ENCODE measurements around the gene ABCA2.
A peak's percentile ranks its signal among the peaks of the same experiment; 100 is the strongest.

Gene ABCA2

DNA sequence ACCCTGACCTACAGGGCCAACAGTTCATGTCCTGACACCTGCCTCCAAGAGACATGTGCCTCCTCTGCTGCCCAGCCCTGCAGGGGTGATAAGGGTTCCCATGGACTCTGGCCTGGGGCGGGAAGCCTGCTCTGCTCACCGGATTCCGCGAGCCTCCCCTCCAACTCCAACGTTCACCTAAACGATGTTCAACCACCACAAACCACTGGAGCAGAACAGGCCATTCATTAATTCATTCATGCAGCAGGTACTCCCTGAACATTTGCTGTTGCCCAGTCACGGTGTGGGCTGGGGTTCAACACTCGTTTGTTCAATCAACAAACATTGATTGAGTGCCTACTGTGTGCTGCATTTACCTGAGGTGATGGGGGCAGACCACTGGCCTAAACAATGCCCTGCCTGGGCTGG lies 46.0 kb upstream of the ABCA2 start:
- DNase-seq (ENCODE audit: low spot score) = no peak
- TF ChIP-seq, protein P1, sequence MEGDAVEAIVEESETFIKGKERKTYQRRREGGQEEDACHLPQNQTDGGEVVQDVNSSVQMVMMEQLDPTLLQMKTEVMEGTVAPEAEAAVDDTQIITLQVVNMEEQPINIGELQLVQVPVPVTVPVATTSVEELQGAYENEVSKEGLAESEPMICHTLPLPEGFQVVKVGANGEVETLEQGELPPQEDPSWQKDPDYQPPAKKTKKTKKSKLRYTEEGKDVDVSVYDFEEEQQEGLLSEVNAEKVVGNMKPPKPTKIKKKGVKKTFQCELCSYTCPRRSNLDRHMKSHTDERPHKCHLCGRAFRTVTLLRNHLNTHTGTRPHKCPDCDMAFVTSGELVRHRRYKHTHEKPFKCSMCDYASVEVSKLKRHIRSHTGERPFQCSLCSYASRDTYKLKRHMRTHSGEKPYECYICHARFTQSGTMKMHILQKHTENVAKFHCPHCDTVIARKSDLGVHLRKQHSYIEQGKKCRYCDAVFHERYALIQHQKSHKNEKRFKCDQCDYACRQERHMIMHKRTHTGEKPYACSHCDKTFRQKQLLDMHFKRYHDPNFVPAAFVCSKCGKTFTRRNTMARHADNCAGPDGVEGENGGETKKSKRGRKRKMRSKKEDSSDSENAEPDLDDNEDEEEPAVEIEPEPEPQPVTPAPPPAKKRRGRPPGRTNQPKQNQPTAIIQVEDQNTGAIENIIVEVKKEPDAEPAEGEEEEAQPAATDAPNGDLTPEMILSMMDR (IDR thresholded peaks at IDR 0.05; ENCODE audit: extremely low read depth, missing control alignments) = no peak

DNA sequence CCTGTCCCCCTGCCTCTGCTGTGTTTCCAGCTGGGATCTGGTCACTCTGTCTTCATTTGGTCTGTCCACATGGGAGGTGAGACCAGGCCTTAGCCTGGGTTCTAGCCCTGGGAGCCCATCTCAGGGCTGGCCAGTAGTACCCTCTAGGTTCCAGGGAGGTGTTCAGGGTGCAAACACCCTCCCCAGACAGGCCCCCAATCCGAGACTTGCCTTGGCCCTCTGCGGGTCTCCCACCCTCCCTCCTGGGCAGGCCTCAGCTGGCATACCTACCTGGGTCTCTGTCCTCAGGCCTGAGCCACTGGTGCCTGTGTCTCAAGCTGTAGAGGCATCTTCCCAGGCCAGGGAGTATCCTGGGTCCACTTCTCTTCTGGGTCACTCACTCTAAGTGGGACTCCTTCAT lies 43.2 kb upstream of the ABCA2 start:
- no peak for DNase-seq (ENCODE audit: low spot score)
- TF ChIP-seq, protein P1 (IDR thresholded peaks at IDR 0.05; ENCODE audit: extremely low read depth, missing control alignments) = no peak

DNA sequence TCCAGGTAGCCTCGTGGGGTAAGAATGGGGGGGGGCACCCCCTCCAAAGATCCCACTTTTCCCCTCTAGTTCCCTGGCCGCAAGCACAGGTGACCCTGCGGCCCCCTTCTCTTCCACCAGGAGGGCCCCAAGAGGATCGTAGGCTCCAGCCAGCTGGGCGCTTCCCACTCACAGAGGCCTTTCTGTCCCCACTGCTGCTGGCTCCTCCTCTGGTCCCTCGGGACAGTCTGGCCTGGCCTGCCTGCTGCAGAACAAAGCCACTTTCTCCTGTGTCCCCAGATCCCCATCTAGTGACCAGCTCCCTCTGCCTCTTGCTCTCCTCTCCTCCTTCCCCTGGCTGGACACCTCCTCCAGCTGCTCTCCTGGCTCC lies 42.9 kb upstream of the ABCA2 start:
- TF ChIP-seq, protein P1 (IDR thresholded peaks at IDR 0.05; ENCODE audit: extremely low read depth, missing control alignments) = no peak
- DNase-seq (ENCODE audit: low spot score) = peak; percentile 51

DNA sequence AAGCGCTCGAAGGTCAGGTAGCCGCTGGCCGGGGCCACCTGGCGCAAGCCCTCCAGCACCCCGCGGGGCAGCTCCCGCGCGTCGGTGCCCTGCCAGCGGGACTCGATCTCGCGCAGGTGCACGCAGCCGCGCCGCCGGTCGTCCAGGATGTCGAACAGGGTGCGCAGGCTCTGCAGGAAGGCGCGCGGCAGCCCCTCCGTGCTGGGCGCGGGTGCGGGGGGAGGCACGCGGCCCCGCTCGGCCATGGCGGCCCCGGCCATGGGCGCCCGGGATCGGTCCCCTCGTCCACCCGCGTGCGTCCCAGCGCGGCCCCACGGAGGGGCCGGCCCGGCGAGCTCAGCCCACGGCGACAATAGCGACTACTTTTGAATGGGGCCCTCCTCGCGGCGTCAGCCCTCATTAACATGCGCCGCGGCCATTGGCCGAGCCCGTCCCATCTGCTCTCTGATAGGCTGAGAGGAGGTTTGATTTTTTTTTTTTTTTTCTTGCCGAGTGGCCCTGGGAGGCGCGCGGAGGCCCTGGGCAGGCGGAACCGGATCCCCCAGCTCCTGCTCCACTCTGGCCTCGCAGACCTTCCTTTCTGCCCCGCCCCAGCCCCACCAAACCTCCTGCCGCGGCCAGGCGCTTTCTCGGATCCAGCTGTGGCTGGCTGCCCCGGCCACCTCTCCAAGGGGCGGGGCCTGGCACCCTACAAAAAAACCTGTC lies 42.3 kb upstream of the ABCA2 start, which contains the start of gene SAPCD2:
SAPCD2 (minus strand) TSS at position 357 of the 705 bp plus-strand sequence; CDS start at position 260, 97 bp downstream.
- peak; percentile 96 for DNase-seq (ENCODE audit: low spot score)
- TF ChIP-seq, protein P1 (IDR thresholded peaks at IDR 0.05; ENCODE audit: extremely low read depth, missing control alignments) = no peak

DNA sequence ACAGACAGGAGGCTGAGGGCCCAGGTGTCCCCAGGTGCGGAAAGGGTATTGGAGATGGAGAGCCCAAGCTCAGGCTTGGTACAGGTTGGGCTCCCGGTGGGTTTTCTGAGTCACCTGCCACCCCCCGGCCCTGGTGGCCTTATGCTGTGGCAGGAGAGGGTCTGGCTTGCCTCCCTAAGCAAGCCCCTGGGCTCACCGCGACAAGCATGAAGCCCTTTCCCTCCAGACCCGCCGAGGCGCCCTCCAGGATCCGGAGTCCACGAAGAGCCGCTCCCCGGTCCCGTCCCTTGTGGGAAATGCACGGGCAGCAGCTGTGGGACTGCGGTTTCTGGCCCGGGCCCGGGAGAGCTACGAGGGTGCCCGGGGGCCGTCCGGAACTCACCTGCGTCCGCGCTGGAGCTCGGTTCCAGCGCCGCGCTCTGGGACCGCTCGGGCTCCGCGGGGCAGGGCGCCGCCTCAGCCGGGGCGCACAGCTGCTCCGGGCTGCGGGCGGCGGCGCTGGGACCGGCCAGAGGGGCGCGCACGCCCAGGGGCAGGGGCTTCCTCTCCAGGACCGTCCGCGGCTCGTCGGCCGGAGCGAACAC lies 41.6 kb upstream of the ABCA2 start:
- TF ChIP-seq, protein P1 (IDR thresholded peaks at IDR 0.05; ENCODE audit: extremely low read depth, missing control alignments) = no peak
- peak; percentile 41 for DNase-seq (ENCODE audit: low spot score)

DNA sequence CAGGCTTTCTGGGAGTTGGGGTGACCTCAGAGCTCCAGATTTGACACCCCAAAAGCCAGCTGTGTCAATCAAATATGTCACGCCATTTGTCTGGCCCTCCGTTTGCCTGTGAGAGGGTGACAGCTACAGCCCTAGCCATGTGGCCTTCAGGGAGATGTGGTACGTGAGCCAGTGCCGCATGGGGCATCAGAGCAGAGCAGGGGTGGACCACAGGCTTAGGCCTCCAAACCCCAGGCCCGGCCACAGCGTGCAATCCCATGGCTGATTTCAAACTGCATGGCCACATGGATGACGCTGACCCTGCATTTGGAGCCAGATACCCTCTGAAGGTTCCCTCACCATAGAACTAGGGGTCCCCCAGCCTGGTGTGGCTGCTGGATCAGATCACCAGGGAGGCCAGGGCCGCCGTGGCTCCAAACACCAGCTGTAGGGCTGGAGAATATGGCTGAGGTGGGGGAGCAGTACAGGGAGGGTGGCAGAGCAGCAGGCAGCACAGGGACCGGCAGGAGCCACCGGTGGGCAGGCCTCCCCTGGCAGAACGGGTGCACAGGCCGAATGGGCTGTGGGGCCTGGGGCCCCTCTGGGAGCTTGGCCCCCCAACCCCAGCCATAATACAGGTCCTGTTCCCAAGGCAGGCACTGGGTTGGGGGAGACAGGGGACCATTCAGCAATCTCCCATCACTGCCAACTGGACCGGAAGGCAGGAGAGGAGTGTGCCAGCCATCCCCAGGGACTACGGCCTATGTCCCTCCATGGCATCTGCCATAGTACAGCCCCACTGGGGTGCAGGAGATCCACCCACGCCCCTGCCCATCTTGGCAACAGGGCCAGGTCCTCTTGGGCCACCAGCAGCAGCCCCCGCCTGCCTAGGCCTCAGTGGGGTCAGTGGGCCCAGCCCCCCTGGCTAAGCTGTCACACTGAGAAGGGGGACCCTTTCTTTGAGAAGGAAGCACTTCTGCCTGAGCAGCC lies 40.8 kb upstream of the ABCA2 start:
- no peak for DNase-seq (ENCODE audit: low spot score)
- TF ChIP-seq, protein P1 (IDR thresholded peaks at IDR 0.05; ENCODE audit: extremely low read depth, missing control alignments) = no peak
